ENCODE results near the gene ADAMTS16.

GRCh38 chr5:5252106-5252505, 112.0 kb downstream of the ADAMTS16 start:
- no peak for TF ChIP-seq POLR2AphosphoS5 (IDR thresholded peaks at IDR 0.05; ENCODE audit: low read depth)
- no peak for TF ChIP-seq CTCF (conservative IDR thresholded peaks at IDR 0.05; ENCODE audit: low read depth in 2 of 2)
- TF ChIP-seq ZNF331 (CRISPR knock-in tag; IDR thresholded peaks at IDR 0.05; ENCODE audit: low read depth) = no peak
- TF ChIP-seq REST (IDR thresholded peaks at IDR 0.05; ENCODE audit: unreplicated experiment) = no peak
- no peak for TF ChIP-seq EZH2 (IDR thresholded peaks at IDR 0.05; ENCODE audit: low read depth, unreplicated experiment)
- TF ChIP-seq ZNF114 (CRISPR knock-in tag; IDR thresholded peaks at IDR 0.05) = no peak
- no peak for TF ChIP-seq JUNB (IDR thresholded peaks at IDR 0.05; ENCODE audit: unreplicated experiment)
- TF ChIP-seq NANOG (IDR thresholded peaks at IDR 0.05; ENCODE audit: borderline replicate concordance) = no peak
- TF ChIP-seq ETS1 (IDR thresholded peaks at IDR 0.05) = no peak
- TF ChIP-seq CREB1 (CRISPR knock-in tag; IDR thresholded peaks at IDR 0.05; ENCODE audit: low read depth) = no peak
- TF ChIP-seq STAT1 (IDR thresholded peaks at IDR 0.05; ENCODE audit: unreplicated experiment) = no peak
- TF ChIP-seq EZH2phosphoT487 (IDR thresholded peaks at IDR 0.05; ENCODE audit: unreplicated experiment) = no peak
- no peak for TF ChIP-seq ZNF462 (CRISPR knock-in tag; IDR thresholded peaks at IDR 0.05)
